Osteoblast (primary cell): ENCODE data around the gene NOX4. TPM values are rescaled to one million over a fixed set of nuclear protein-coding genes. Genes with fewer than 3 reads are reported as not detected.
A peak's percentile ranks its signal among the peaks of the same experiment; 100 is the strongest.
"Not testable (repeated sequence)": the region's sequence is repeated elsewhere in the genome, so short reads cannot be mapped to it uniquely, and the experiment has no call there.

Source experiments
- DNase-seq: peaks from one replicate; pipeline ENCODE4 v3.0.0; 2011; ENCODE audit warnings: low spot score, mixed read lengths; ENCODE audit not compliant: insufficient read length; ENCODE audit errors: missing footprints
- H2AFZ ChIP-seq: 2 replicates; pipeline ENCODE4 v1.6.0; 2011; ENCODE audit warnings: mild to moderate bottlenecking, low read length
- H3K27ac ChIP-seq: 2 replicates; pipeline ENCODE4 v1.5.1; 2011; ENCODE audit warnings: mild to moderate bottlenecking, low read depth, low read length, moderate library complexity
- H3K27me3 ChIP-seq: 2 replicates; pipeline ENCODE4 v1.6.0; 2012; ENCODE audit warnings: mild to moderate bottlenecking, control low read depth, inconsistent platforms, low read length, moderate library complexity; ENCODE audit not compliant: insufficient read depth
- H3K36me3 ChIP-seq: 2 replicates; pipeline ENCODE4 v1.5.1; 2011; ENCODE audit warnings: mild to moderate bottlenecking, low read length, control low read depth, moderate library complexity; ENCODE audit not compliant: insufficient read depth
- H3K4me1 ChIP-seq: 2 replicates; pipeline ENCODE4 v1.5.1; 2011; ENCODE audit warnings: mild to moderate bottlenecking, low read length, control low read depth, moderate library complexity; ENCODE audit not compliant: insufficient read depth
- H3K4me2 ChIP-seq: 2 replicates; pipeline ENCODE4 v1.6.0; 2011; ENCODE audit warnings: mild to moderate bottlenecking, low read length; ENCODE audit not compliant: insufficient read depth
- H3K4me3 ChIP-seq: fragments of 200-600 bp; sonication (generic); 3 replicates; pipeline ENCODE4 v1.5.1; 2012; ENCODE audit warnings: mild to moderate bottlenecking, low read length, inconsistent platforms; ENCODE audit not compliant: insufficient read depth
- H3K79me2 ChIP-seq: 2 replicates; pipeline ENCODE4 v1.6.0; 2012; ENCODE audit warnings: mild to moderate bottlenecking, low read length, control low read depth, inconsistent platforms; ENCODE audit not compliant: insufficient read depth
- H3K9me3 ChIP-seq: 2 replicates; pipeline ENCODE4 v1.5.1; 2011; ENCODE audit warnings: low read depth, low read length, control low read depth
- H4K20me1 ChIP-seq: 2 replicates; pipeline ENCODE4 v1.6.0; 2012; ENCODE audit warnings: mild to moderate bottlenecking, low read length, control low read depth; ENCODE audit not compliant: insufficient read depth
- total RNA-seq: library from RNA; depleted of rRNA; stranded (reverse); fragments of >200 nt; gene quantifications from 2 replicates; pipeline ENCODE4 v1.2.3, GENCODE V29; 2012
- TF ChIP-seq, protein P1 (sequence below): IDR thresholded peaks from 2 replicates; pipeline ENCODE4 v1.5.1; 2011; ENCODE audit warnings: mild to moderate bottlenecking, low read depth, low read length, moderate library complexity; ENCODE audit errors: extremely low read depth

NOX4 gene
- total RNA-seq, 1 donor = 1.8 TPM

DNA sequence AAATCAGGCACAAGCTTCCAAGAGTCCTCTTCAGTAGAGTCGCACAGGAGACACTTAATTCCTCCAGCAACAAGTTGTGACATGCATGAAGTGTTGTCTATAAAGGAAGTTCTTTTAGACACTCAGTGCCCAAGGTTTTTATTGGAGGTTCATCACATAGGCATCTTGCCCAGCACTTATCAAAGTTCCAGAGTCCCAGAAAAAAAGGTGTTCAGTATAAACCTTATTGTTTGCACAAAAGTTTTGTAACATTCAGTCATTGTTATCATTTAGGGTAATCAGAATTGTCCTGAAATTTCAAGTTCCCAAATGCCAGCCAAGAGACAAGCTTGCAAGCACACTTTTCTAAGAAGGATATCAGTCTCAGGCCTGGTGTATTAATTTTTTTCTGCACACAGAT is 182.9 kb downstream of the NOX4 start:
- not testable (repeated sequence) for H2AFZ ChIP-seq, H3K4me1 ChIP-seq, H3K27ac ChIP-seq, H3K4me3 ChIP-seq, DNase-seq, H3K27me3 ChIP-seq, H4K20me1 ChIP-seq, H3K36me3 ChIP-seq, H3K4me2 ChIP-seq, H3K9me3 ChIP-seq, H3K79me2 ChIP-seq

DNA sequence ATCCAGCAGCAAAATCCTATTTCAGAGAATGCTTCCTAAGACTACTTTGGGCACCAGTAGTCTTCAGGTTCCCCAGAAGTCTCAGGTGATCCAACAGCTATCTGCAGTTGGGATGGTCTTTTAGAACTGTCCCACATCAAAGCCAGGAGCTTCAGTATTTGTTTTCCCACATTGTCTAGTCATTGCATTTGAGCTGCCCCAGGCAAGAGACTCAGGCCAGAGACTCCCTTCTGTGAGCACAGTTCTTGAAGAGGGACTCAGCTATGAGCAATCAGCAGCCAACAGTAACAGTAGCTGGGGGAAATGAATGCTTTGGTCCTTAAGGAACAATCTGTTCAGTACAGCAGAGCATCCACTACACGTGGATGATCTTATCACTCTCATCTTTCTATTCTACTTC is 188.1 kb downstream of the NOX4 start:
- not testable (repeated sequence) for H3K27me3 ChIP-seq, H3K4me3 ChIP-seq, DNase-seq, H2AFZ ChIP-seq, H3K9me3 ChIP-seq, H3K4me1 ChIP-seq, H4K20me1 ChIP-seq, H3K27ac ChIP-seq, H3K36me3 ChIP-seq, H3K4me2 ChIP-seq, H3K79me2 ChIP-seq

DNA sequence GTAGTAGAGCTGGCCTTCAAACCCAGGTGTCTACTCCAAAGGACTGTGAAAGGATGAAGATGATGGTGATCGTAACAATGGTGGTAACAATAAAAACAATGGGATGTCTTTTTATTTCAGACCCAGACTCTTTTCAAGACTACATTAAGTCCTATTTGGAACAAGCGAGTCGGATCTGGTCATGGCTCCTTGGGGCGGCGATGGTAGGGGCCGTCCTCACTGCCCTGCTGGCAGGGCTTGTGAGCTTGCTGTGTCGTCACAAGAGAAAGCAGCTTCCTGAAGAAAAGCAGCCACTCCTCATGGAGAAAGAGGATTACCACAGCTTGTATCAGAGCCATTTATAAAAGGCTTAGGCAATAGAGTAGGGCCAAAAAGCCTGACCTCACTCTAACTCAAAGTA is 196.2 kb downstream of the NOX4 start:
- not testable (repeated sequence) for H2AFZ ChIP-seq, H3K27ac ChIP-seq, H4K20me1 ChIP-seq, H3K4me1 ChIP-seq, H3K27me3 ChIP-seq, H3K36me3 ChIP-seq, DNase-seq, H3K9me3 ChIP-seq, H3K4me3 ChIP-seq, H3K4me2 ChIP-seq, H3K79me2 ChIP-seq

DNA sequence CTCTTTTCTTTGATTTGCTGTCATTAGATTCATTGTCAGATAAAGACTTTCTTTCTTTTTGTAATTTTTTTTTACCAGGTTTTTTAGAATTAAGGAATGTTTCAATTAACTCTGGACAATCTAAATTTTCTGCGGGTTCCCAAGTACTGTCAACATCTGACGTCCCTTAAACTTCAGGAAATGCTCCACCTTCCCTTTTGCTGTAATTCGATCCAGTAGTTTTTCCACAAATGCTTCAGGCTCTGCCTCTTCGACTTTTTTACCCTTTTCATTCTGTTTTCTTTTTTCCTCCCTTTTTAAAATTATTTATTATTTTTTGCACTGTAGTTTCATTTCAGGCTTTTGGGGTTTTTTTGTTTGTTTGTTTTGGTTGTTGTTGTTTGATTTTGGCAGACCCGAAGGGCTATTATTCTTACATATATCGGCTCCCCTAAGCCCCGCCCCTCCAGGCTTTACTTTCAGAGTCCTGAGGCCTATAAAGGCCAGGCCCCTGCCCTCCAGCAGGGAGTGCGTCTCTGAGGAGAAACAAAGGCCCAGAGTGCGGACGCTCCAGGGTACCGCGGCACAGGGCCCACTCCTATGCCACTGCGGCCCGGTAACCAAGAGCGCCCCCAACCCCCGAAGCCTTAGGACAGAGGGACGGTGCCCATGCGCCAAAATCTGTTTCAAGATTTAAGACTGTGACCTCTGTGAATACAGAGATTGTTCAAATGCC is 197.1 kb downstream of the NOX4 start:
- no peaks in the 10 kb centered on the region for H3K4me1 ChIP-seq
- TF ChIP-seq, protein P1, sequence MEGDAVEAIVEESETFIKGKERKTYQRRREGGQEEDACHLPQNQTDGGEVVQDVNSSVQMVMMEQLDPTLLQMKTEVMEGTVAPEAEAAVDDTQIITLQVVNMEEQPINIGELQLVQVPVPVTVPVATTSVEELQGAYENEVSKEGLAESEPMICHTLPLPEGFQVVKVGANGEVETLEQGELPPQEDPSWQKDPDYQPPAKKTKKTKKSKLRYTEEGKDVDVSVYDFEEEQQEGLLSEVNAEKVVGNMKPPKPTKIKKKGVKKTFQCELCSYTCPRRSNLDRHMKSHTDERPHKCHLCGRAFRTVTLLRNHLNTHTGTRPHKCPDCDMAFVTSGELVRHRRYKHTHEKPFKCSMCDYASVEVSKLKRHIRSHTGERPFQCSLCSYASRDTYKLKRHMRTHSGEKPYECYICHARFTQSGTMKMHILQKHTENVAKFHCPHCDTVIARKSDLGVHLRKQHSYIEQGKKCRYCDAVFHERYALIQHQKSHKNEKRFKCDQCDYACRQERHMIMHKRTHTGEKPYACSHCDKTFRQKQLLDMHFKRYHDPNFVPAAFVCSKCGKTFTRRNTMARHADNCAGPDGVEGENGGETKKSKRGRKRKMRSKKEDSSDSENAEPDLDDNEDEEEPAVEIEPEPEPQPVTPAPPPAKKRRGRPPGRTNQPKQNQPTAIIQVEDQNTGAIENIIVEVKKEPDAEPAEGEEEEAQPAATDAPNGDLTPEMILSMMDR = no peak
- no peaks in the 10 kb centered on the region for H3K9me3 ChIP-seq
- H4K20me1 ChIP-seq = no peaks in the 10 kb centered on the region
- peak overlapping the region; percentile 81 for H2AFZ ChIP-seq
- H3K27me3 ChIP-seq = no peaks in the 10 kb centered on the region
- no peak for DNase-seq
- peak overlapping the region; percentile 65 for H3K4me3 ChIP-seq
- peak overlapping the region; percentile 69 for H3K4me2 ChIP-seq
- H3K36me3 ChIP-seq = no peaks in the 10 kb centered on the region
- H3K27ac ChIP-seq = no peak overlapping the region
- no peaks in the 10 kb centered on the region for H3K79me2 ChIP-seq

DNA sequence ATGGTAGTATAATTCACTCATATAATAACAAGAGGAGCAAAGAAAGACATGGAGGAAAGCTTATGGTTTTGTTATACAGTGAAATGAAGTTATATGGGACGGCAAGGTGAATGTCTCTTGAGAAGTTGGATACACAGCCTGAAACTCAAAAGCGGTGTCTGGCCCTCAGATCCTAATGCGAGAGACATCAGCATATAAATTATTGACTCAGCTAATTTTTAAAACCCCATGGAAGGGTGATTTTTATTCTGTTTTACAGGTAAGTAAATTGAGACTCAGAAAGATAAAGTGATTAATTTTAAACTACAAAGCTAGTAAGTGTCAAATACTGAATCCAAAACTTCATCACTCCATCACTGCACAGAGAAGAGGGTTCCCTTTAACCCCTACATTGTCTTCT is 203.2 kb downstream of the NOX4 start:
- not testable (repeated sequence) for H3K9me3 ChIP-seq, H3K27me3 ChIP-seq, H3K4me2 ChIP-seq, H3K79me2 ChIP-seq, H3K27ac ChIP-seq, H3K4me1 ChIP-seq, DNase-seq, H2AFZ ChIP-seq, H3K4me3 ChIP-seq, H4K20me1 ChIP-seq, H3K36me3 ChIP-seq

DNA sequence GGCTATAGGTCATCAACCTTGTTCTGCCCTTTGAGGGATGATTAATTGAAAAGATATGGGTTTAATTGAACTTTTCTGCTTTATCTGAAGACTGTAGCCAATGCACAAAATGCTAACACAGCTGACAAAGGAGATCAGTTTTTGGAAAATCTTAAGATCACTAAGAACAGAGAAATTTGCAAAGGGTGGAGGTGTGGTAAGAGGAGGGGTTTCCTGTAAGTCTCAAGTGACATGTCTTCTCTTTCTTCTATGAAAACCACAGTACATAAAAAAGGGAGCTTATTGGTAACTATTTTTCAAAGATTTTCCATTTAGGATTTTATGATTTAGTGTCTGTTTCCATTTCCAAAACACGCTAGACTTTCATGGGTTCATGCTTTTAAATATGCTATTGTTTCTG is 204.6 kb downstream of the NOX4 start:
- H3K79me2 ChIP-seq, DNase-seq, H3K36me3 ChIP-seq, H3K27ac ChIP-seq, H3K4me3 ChIP-seq, H2AFZ ChIP-seq, H3K9me3 ChIP-seq, H4K20me1 ChIP-seq, H3K4me1 ChIP-seq, H3K27me3 ChIP-seq, H3K4me2 ChIP-seq: not testable (repeated sequence)

DNA sequence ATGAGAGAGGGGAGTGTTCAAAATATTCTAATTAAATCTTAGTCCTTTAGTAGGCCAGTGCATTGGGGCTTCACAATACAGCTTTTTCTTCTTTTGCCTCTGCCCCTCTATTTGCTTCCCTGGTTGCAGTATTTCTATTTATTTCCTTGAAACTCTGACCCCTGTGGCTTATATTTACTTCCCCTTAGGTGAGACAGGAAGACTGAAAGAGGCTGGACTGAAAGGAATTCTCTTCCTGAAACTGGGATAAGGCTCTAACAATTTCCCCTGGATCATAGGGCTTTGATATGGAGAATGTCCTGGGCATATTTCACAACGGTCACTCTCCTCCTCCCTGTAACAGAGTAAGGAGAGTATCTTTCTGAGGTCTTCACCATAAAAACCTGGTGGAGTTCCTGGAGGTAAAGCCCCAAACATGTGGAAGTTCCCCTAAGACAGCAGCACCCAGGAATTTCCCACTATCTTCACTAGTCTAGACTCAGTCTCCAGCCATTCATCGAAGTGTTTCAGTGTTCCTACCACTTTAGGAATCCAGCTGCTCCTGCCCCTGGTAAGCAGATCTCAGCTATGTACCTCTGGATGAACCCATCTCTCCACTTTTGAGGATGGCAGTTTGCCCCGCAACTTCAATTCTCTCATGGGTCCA is 210.0 kb downstream of the NOX4 start:
- not testable (repeated sequence) for H3K9me3 ChIP-seq, DNase-seq, H2AFZ ChIP-seq, H3K36me3 ChIP-seq, H3K4me2 ChIP-seq, H3K27ac ChIP-seq, H3K79me2 ChIP-seq, H3K4me3 ChIP-seq, H3K27me3 ChIP-seq, H3K4me1 ChIP-seq, H4K20me1 ChIP-seq
